GM18511 (cell line): ENCODE results near the gene AP5B1.
"Not testable (repeated sequence)": the region's sequence is repeated elsewhere in the genome, so short reads cannot be mapped to it uniquely, and the experiment has no call there.

Experiments
- ATAC-seq: cut with Tn5 transposase; IDR thresholded peaks from one replicate; pipeline ENCODE4 v1.9.1; 2021; ENCODE audit warnings: mild to moderate bottlenecking, moderate library complexity; ENCODE audit not compliant: unreplicated experiment

Gene AP5B1

DNA sequence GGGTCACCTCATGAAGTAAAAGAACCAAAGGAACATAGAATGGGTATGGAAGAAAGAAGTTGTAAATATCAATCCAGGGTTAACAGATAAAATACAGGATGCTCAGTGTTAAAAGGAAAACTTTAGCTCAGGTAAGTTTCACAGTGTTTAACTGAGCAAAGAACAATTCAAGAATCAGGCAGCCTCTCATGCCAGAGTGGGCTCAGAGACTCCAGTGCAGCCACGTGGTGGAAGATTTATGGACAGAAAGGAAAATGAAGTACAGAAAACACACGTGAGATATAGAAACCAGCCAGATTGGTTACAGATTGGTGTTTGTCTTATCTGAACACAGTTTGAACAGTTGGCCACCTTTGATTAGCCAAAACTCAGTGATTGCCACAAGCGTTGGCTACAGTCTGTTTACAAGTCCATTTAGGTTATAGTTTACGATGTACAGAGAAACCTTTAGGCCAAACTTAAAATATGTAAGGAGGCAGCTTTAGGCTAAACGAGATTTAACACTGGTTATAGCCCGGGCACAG lies 9.1 kb downstream of the AP5B1 start:
- ATAC-seq, result no peak

DNA sequence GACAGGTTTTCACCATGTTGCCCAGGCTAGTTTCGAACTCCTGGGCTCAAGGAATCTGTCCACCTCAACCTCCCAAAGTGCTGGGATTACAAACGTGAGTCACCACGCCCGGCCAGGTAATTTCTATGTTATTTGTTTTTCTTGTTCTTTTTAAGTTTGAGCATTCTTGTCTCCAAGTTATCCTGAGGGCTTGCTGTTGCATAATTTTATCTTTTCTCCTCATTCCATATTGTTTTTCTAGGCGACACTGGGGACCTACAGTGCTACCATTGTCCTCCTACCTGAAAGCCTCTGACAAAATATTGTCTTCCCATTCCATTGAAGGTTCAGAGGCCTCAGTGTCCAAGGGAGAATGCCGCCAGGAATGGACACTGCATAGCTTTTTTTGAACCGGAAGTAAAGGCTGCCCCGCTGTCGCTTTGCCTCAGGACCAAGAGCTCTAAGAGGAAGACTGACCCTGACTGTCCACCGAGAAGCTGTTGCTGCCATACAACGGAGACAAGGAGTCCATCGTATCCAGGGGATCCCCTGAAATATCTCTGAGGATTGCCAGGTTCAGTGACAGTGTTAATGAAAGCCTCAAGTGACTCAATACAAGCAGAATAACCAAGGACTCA lies 9.7 kb downstream of the AP5B1 start:
- ATAC-seq, result no peak

DNA sequence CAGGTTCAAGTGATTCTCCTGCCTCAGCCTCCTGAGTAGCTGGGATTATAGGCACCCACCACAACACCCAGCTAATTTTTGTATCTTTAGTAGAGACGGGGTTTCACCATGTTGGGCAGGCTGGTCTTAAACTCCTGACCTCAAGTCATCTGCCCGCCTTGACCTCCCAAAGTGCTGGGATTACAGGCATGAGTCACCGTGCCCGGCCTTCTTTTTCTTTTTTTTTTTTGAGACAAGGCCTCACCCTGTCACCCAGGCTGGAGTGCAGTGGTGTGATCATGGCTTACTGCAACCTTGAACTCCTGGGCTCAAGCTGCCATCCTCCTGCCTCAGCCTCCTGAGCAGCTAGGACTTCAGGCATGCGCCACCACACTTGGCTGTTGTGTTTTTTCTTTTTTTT lies 13.0 kb downstream of the AP5B1 start:
- not testable (repeated sequence) for ATAC-seq

DNA sequence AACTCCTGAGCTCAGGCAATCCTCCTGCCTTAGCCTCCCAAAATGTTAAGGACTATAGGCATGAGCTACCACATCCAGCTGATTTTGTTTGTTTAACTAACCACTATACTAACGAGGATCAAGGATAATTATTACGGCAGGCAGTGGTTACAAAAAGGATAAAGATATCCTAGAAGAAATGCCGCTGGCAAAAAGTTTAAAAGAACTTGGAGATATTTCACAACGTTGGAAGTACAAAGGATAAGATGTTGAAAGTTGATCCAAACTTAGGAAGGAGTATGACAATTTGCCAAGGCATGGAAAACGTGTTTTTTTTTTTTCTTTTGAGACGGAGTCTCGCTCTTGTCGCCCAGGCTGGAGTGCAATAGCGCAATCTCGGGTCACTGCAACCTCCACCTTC lies 13.4 kb downstream of the AP5B1 start:
- no peak for ATAC-seq

DNA sequence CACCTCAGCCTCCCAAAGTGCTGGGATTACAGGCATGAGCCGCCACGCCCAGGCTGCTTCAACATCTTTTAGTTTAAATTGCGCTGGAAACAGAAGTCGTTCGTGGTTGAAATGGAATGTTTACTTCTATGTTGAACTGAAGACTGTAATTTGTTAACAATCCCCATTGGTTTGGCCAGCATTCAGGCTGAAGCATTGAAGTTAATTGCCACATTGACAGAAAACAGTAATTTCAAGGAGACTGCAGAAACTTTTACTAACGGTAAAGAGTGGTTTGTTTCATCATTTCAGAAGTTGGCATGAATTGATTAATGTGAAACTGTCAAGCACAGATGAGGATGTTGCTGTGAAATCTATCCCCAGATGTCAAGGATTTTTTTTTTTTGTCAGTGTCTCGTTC lies 14.2 kb downstream of the AP5B1 start:
- no peak for ATAC-seq

DNA sequence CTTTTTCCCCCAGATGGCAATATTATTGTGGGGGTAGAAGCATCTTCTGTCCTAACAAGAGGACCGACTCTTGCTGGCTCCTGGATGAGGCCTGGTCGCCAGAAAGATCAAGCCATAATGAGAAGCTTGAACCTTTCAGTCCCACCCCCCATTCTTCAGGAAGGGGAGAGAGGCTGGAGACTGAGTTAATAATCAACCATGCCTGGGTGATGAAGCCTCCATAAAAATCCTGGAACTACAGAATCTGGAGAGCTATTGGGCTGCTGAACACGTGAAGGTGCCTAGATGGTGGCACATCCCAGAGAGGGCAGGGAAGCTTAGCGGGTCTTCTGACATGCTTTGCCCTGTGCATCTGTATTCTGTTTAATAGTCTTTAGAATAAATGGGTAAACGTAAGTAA lies 16.3 kb downstream of the AP5B1 start:
- ATAC-seq, result no peak

DNA sequence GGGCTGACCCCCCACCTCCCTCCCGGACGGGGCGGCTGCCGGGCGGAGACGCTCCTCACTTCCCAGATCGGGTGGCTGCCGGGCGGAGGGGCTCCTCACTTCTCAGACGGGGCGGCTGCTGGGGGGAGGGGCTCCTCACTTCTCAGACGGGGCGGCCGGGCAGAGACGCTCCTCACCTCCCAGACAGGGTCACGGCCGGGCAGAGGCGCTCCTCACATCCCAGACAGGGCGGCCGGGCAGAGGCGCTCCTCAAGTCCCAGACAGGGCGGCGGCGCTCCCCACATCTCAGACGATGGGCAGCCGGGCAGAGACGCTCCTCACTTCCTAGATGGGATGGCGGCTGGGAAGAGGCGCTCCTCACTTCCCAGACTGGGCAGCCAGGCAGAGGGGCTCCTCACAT lies 18.0 kb downstream of the AP5B1 start:
- not testable (repeated sequence) for ATAC-seq

DNA sequence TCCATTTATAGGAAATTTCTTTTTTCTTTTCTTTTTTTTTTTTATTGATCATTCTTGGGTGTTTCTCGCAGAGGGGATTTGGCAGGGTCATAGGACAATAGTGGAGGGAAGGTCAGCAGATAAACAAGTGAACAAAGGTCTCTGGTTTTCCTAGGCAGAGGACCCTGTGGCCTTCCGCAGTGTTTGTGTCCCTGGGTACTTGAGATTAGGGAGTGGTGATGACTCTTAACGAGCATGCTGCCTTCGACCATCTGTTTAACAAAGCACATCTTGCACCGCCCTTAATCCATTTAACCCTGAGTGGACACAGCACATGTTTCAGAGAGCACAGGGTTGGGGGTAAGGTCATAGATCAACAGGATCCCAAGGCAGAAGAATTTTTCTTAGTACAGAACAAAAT lies 18.6 kb downstream of the AP5B1 start:
- not testable (repeated sequence) for ATAC-seq

DNA sequence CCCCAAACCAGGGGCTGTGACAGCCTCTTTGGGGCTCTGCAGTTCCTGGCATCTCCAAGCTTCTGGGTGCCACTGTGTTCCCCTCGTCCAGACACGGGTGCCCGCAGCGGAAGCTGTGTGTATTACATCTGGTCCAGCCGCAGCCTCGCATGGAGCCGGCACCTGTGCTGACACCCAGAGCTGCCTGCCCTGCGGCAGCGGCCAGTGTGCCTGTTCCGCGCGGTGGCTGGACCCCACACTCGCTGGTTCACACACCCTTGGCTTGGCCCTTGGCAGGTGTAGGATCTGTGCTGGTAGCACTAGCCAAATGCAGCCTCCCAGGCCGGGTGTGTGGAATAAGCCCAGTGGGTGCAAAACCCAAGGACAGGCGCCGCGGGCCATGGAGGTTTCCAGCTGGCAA lies 35.7 kb downstream of the AP5B1 start:
- no peak for ATAC-seq

DNA sequence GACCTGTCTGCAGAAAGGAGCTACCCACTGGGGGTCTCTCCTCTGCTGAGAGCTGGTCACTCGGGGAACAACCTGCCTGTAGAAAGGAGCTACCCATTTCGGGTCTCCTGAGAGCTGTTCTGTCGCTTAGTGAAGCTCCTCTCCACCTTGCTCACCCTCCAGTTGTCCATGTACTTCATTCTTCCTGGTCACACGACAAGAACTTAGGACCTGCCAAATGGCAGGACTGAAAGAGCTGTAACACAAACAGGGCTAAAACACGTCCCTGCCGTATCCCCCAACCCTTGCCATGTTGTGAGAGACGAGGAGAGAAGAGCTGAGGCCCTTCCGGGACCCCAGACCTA lies 36.1 kb downstream of the AP5B1 start:
- ATAC-seq, result no peak

DNA sequence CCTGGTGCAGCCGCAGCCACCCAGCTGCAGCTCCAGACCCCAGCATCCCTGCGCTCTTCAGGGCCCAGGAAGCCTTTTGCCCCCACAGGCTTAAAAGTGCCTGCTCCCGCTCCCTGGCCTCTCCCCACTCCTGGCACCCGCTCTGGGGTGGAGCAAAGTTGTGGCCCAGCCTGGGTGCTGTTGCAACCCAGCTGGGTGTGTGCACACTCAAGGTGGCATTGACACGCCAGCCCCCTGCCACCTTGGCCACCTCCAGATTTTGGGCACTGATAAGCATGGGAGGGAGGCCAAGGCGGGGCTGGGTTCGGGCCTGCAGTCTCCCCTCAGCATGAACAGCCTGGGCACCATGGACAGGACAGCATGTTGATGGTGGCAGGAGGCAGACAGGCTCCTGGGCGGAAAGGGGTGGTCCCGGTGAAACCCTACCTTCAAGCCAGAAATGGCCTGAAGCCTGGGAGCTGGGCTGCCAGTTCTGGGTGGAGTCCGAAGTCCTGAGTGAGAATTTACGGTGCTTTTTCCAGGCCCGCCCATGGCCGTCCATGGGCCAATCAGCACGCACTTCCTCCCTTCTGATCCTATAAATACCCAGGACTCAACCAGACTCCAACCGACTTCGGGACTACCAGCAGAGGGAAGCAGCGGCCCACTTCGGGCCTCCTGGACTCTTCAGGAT lies 36.6 kb downstream of the AP5B1 start:
- ATAC-seq, result no peak

DNA sequence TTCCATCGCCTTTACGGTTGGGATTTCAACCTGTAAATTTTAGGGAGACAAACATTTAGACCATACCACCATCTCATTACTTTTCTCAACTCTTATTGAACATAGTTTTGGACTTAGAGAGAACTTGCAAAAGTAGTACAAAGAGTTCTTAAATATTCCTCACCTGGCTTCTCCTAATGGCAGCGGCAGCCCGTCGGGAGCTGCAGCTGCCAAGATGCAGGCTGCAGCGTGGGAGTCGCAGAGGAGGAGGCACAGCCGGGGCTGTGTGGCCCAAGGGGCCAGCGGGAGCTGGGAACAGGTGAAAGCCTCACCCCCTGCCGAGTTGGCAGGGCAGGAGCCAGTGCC lies 37.1 kb downstream of the AP5B1 start:
- ATAC-seq, result no peak

DNA sequence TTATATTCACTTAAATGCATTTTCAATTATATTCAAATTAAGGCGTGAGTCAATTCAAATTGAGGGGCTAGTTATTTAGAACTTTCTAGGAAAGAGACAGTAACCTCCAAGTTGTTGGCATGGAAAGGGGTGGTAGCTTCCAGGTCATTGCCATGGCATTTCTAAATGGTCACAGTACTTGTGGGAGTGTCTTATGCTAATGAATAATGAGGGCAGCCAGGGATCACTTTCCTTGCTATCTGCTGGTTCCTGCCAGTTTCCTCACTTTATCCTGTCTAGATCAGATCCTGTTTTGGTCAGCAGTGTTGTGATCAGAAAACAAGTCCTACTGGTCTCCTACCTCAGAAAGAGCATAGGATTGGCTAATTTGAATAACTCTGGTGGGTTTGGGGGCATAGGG lies 38.4 kb downstream of the AP5B1 start:
- ATAC-seq, result no peak

DNA sequence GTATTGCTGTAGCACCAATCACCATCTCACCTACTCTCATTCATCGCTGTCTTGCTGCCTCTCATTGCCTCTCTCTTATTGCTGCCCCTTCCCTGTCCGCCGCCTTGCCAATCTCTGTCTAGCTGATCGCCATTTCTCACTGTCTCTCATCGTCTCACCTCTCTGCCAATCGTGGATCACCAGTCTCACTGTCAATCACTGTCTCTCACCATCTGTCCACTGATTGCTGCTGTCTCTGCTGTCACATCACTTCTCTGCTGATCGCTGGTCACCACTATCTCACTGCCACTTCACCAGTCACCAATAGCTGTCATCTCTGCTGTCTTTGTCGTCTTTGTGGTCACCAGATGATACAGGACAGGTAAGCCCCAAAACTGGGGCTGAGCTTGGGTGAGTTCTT lies 39.6 kb downstream of the AP5B1 start:
- no peak for ATAC-seq

DNA sequence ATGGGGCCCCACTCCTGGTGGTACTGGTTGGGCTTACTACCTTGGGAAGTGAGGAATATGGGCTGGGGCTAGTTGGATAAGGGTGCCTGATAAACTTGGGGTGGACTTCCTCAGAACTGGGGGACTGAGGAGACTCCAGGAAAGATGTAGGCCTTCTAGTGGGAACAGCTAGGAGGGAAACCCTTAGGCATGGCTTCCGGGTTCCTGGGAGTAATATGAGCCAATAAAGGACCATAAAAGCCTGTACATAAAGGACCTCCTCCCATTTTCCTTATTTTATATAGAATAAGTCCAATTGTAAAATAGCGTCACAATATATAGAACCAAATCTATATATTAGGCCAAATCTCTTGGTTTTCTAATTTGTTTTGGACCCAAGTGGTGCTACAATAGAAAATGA lies 41.8 kb downstream of the AP5B1 start:
- no peak for ATAC-seq

DNA sequence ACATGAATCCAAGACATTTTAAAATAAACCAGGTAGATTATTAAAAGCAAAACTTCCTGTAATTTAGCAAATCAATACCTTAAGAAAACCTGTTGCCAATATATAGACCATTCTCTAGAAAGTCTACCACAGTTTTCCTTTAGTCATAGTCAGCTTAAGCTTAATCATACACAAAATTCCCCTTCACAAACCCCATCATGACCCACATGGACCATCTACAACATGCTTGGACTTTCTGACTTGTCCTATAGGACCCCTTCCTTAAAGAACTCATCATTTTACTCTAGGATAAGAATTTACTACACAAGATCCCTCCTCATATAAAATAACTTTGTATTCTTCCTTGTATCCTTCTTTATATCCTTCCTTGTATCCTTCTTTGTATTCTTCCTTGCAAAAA lies 44.0 kb downstream of the AP5B1 start:
- no peak for ATAC-seq

DNA sequence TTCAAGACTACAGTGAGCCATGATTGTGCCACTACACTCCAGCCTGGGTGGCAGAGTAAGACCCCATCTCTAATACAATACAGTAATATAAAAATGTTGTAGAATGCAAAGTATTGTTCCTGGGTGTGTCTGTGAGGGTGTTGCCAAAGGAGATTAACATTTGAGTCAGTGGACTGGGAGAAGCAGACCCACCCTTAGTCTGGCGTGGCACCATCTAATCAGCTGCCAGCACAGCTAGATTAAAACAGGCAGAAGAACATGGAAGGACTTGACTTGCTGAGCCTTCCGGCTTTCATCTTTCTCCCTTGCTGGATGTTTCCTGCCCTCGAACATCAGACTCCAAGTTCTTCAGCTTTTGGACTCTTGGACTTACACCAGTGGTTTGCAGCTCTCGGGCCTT lies 45.7 kb downstream of the AP5B1 start:
- ATAC-seq, result not testable (repeated sequence)

DNA sequence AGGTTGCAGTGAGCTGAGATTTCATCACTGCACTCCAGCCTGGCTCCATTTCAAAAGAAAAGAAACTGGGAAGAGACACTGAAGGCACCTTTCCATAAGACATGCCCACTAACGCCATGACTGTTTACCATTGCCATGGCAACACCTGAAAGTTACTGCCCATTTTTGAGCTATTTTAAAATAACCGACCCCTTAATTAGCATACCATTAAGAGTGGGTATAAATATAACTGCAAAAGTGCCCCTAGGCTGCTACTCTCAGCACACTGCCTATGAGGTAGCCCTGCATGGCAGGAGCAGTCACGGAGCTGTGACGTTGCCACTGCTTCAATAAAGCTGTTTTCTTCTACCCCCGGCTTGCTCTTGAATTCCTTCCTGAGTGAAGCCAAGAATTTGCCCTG lies 50.3 kb downstream of the AP5B1 start:
- no peak for ATAC-seq

DNA sequence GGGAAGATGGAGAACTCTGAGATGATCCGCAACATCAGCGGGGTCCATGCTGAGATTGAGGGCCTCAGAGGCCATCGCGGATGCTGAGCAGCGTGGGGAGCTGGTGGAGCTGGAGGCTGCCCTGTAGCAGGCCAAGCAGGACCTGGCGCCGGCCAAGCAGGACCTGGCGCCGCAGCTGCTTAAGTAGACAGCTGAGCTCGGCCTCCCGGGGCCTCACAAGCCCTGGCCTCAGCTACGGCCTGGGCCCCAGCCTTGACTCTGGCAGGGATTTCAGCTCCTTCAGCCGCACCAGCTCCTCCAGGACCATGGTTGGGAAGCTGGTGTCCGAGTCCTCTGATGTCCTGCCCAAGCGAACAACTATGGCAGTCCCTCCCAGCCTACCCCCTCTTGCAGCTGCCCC lies 52.9 kb downstream of the AP5B1 start:
- no peak for ATAC-seq

DNA sequence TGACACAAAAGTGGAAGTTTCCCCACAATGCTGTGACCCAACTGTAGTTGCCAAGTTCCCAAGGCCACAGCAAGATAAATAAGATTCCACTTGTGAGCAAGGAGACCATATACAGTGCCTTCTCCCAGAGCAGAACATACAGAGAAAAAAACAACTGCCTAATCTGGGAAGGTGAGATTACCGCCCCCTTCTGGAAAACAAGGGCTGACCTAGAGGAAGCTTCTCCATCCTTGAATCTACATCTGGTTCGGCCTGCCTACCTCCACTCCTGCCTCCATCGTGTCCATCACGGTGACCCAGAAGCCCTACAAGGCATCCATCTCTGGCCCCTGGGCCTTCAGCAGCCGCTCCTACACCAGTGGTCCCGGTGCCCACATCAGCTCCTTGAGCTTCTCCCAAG lies 54.1 kb downstream of the AP5B1 start:
- ATAC-seq, result no peak
